H1 (cell line): ENCODE data around the gene SLC9B2.

Experiments used
- ASH2L ChIP-seq: fragments of 200-600, 300-600 bp; sonication (generic); IDR thresholded peaks from one replicate; pipeline ENCODE4 v1.7.1; 2017; ENCODE audit warnings: low read length
- CTCF ChIP-seq, 3 experiments: IDR thresholded peaks; 1 replicate in 2 of 3; 2 replicates in 1 of 3; pipeline versions ENCODE4 v1.5.1 to v1.6.1; 2011; ENCODE audit warnings: low read length in 3 of 3, mild to moderate bottlenecking in 3 of 3, inconsistent platforms in 2 of 3, low read depth in 1 of 3, moderate library complexity in 1 of 3; ENCODE audit not compliant: insufficient read depth in 1 of 3; ENCODE audit errors: control extremely low read depth in 1 of 3
- EZH2 ChIP-seq: fragments of 200-600 bp; sonication (generic); IDR thresholded peaks from 2 replicates; pipeline ENCODE4 v1.7.1; 2012; ENCODE audit warnings: low read depth, mild to moderate bottlenecking, moderate library complexity, low read length, inconsistent platforms; ENCODE audit not compliant: severe bottlenecking
- GABPA ChIP-seq: IDR thresholded peaks from 2 replicates; pipeline ENCODE4 v1.6.1; 2011; ENCODE audit warnings: mild to moderate bottlenecking, low read length, moderate library complexity, borderline replicate concordance; ENCODE audit not compliant: insufficient read depth
- POLR2A ChIP-seq, 2 experiments: IDR thresholded peaks; 1 replicate in 1 of 2; 2 replicates in 1 of 2; pipeline ENCODE4 v1.6.1; 2011; ENCODE audit warnings: low read depth in 2 of 2, low read length in 2 of 2, mild to moderate bottlenecking in 2 of 2; ENCODE audit errors: control extremely low read depth in 1 of 2
- POLR2AphosphoS5 ChIP-seq: IDR thresholded peaks from 2 replicates; pipeline ENCODE4 v1.6.1; 2011; ENCODE audit warnings: low read depth, low read length
- RXRA ChIP-seq: IDR thresholded peaks from 2 replicates; pipeline ENCODE4 v1.6.1; 2011; ENCODE audit warnings: low read depth, mild to moderate bottlenecking, low read length, moderate library complexity; ENCODE audit not compliant: insufficient read depth
- YY1 ChIP-seq: IDR thresholded peaks from 2 replicates; pipeline ENCODE4 v1.6.1; 2011; ENCODE audit warnings: low read depth, mild to moderate bottlenecking, low read length
- ZNF274 ChIP-seq: IDR thresholded peaks from 2 replicates; pipeline ENCODE4 v1.7.0; 2012; ENCODE audit warnings: low read length, borderline replicate concordance; ENCODE audit errors: extremely low read depth

GRCh38 chr4:103032574-103032973 is 44.0 kb downstream of the SLC9B2 start:
- TF ChIP-seq GABPA (no peak), ZNF274 (no peak), CTCF (IDR thresholded peaks at IDR 0.05; ENCODE audit: control extremely low read depth in 1 of 3, insufficient read depth in 1 of 3, low read depth in 1 of 3, low read length in 3 of 3) (peak; percentile 57 to 98 (median 83)), RXRA (no peak), POLR2A (IDR thresholded peaks at IDR 0.05; ENCODE audit: control extremely low read depth in 1 of 2, low read depth in 2 of 2, low read length in 2 of 2) (no peak), POLR2AphosphoS5 (no peak), YY1 (peak; percentile 34; the same call in 1 of the 2 replicates), ASH2L (no peak), EZH2 (no peak)
